Measurements from ENCODE around the gene OIP5.
A peak's percentile ranks its signal among the peaks of the same experiment; 100 is the strongest.
"Not testable (repeated sequence)": the region's sequence is repeated elsewhere in the genome, so short reads cannot be mapped to it uniquely, and the experiment has no call there.

The OIP5 gene

DNA sequence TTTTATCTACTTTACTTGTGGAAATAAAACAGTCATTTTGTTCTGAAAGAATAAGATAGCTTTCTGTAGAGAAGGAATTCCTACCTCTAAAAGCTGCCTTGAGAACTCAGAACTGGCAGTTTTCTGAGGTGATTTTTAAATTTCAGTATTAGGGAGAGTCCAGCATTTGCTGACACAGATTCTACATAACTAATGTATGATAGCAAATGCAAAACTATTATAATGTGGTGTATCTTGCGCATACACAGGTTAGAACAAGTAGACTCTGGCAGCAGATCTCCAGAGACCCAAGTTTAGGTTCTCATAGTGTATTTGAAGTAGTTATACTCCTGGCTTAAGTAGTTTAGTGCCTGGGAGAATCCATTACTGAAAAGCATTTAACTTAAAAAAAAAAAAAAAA, 30.8 kb downstream of the OIP5 start:
- DNase-seq, result no peak

- DNase-seq, result not testable (repeated sequence)
Measured at GRCh38 chr15:41301139-41301538, 31.3 kb downstream of the OIP5 start.

DNA sequence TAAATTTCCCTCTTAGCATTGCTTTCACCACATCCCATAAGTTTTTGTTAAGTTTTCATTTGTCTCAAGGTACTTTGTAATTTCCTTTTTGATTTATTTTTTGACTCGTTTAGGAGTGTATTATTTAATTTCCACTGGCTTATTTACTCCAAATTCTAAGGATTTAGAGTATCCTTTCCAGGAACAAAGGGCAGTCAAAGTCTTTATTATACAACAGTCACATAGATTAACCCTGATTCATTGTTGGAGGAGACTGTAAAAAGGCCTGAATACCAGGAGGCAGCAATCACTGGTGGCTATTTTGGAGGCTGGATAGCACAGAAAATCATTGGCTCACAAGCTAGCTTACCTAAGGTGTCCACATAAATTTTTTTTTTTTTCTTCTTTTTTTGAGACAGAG, 39.9 kb downstream of the OIP5 start:
- DNase-seq, result no peak

GRCh38 chr15:41291065-41291631, 41.2 kb downstream of the OIP5 start:
- DNase-seq, result no peak

GRCh38 chr15:41289953-41290352, 42.4 kb downstream of the OIP5 start:
- no peak for DNase-seq

DNA sequence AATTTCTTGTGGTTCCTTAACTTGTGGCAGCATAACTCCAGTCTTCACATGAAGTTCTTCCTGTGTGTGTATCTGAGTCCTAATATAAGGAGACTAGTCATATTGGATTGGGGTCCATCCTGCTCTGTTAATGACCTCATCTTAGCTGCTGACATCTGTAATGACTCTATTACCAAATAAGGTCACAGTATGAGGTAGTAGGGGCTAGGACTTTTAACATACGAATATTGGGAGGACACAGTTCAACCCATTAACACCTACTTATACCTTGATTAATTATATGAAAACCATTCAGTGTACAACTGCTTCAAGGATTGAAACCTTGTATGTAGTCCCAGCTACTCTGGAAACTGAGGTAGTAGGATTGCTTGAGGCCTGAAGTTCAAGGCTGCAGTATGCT, 43.9 kb downstream of the OIP5 start:
- DNase-seq, result no peak

DNA sequence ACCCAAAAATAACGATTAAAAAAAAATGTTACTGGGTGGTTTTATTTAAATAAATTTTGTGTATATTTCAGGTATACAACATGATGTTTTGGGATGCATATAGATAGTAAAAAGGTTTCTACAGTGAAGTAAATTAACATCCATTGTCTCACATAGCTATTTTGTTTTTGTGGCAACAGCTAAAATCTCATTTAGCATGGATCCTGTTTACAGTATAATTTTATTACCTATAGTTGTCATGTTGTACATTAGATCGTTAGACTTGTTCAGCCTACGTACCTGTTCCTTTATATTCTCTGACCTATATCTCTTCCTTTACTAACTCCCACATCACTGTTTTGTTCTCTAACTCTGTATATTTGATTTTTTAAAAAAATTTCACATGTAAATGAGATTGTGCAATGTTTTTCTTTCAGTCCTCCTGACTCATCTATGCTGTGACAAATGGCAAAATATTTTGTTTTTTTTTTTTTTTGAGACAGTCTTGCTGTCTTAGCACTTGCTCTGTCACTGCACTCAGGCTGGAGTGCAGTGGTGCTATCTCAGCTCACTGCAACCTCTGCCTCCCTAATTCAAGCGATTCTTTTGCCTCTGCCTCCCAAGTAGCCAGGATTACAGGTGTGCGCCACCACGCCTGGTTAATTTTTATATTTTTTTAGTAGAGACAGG, 45.6 kb downstream of the OIP5 start:
- no peak for DNase-seq

DNA sequence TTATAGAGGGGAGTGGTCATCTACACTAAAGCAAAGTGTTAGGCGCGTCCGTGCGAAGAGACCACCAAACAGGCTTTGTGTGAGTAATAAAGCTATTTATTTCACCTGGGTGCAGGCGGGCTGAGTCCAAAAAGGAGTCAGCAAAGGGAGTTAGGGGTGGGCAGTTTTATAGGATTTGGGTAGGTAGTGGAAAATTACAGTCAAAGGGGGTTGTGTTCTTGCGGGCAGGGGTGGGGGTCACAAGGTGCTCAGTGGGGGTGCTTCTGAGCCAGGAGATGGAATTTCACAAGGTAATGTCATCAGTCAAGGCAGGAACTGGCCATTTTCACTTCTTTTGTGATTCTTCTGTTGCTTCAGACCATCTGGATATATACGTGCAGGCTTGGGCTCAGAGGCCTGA, 47.1 kb downstream of the OIP5 start:
- no peak for DNase-seq

DNA sequence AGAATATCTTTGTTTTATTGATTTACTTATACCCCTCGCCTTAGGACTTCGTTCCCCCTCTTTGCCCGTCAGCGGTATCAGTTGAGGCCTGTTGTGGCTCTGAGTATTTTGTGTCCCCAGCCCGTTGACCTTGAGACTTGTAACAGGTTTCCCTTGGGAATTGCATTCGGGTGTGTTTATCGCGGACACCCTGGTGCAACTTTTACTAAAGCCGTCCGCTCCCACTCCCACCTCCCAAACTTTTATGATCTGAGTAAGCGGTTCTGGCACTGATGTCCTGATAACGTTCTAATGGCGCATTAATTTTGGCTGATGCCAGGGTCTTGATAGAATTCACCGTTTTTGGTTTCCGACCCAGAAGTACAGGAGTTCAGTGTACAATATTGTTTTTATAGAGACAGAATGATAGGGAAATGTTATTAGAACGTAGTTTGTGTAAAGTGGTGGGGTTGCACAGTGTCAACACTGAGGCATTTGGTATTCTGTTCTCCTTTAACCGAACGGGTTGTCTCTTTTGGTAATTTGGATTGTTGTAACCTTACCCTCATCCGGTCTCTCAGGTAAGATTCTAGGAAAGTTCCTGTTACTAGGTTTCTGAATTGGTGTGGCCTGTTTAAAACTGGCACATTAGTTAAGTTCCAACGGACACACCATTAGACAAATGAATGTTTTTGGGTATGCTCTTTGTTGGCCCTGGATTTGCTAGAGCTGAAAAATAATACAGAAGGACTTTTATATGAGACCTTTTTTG, 47.8 kb downstream of the OIP5 start:
- peak in 1 of 2 experiments; percentile 18 for DNase-seq

- peak; percentile 87 to 96 for DNase-seq
Measured at GRCh38 chr15:41283653-41284426, 48.6 kb downstream of the OIP5 start.

GRCh38 chr15:41282980-41283652, 49.3 kb downstream of the OIP5 start:
- not testable (repeated sequence) for DNase-seq

DNA sequence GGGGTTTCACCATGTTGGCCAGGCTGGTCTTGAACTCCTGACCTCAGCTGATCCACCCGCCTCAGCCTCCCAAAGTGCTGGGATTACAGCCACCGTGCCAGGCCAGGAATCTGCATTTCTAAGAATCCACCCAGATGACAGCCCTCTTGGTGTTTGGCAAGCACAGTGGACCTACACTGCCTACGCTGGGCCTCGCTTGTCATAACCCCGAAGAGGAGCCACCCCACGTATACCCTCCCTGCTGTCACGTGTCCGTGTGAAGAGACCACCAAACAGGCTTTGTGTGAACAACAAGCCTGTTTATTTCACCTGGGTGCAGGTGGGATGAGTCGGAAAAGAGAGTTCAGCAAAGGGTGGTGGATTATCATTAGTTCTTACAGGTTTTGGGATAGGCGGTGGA, 50.0 kb downstream of the OIP5 start:
- not testable (repeated sequence) for DNase-seq

- no peak for DNase-seq
Measured at GRCh38 chr15:41281236-41281635, 51.2 kb downstream of the OIP5 start.

DNA sequence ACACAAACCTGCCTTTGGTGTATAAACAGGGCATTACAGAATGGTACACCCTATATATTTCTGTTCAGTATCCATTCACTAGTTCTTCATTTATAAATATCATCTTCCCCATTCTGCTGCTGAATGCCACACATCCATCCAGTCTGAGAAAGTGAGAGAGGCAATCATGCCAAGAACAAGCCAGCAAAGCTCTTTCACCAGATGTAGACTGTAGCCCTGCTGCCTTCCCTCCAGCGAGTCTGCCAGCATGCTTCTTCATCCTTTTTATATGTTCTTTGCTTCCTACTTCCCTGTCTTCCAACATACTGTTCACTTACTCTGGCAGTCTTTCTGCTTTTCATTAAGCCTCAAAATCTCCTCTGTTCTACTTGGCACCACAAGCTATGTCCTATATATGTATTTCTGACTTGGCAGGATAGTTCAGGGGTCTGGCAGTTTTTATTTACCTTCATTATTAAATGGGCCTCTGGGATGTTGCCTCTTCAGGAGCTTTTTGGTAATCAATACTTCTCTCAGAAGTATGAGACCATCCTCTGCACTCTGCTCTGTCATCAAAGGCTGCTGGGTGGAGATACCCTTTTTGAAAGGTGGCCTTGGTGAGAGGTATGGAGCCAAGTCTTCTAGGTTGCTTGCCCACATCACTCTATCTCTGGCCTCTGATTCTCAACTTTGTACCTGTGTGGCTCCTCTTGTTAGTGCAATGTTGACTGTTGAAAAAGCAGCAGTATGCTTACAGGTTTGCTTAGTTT, 52.7 kb downstream of the OIP5 start:
- DNase-seq, result no peak

DNA sequence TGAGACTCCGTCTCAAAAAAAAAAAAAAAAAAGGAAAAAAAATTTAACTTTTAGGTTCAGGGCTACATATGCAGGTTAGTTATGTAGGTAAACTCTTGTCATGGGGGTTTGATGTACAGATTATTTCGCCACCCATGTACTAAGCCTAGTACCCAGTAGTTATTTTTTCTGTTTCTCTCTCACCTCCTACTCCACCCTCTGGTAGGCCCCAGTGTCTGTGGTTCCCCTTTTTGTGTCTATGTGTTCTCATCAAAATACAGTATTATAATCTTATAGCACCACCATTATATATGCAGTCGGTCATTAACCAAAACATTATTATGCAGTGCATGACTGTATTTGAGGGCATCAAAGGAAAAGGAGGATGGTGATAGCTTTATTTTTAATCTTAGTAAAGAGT, 54.1 kb downstream of the OIP5 start:
- no peak for DNase-seq

- DNase-seq, result no peak
Measured at GRCh38 chr15:41276831-41277230, 55.6 kb downstream of the OIP5 start.

DNA sequence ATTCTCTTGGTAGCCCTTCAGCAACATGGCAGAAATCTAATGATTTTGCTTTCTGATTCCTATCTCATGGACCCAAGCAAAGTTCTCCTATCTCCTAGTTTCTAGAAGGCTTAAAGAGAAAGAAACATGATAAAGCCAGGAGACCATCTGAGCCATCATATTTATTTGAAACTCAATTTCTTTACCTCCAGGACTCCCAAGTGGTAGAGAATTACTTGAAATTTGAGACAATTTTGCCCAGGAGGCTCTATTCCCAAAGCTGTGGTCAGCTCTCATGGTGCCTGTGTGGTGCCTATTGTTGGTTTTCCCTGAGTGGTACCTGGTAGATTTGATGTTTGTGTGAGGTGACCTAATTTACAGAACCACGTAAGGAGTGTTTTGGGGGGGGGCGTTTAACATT, 62.5 kb downstream of the OIP5 start:
- DNase-seq, result no peak

GRCh38 chr15:41263891-41264351, 68.5 kb downstream of the OIP5 start:
- no peak for DNase-seq

DNA sequence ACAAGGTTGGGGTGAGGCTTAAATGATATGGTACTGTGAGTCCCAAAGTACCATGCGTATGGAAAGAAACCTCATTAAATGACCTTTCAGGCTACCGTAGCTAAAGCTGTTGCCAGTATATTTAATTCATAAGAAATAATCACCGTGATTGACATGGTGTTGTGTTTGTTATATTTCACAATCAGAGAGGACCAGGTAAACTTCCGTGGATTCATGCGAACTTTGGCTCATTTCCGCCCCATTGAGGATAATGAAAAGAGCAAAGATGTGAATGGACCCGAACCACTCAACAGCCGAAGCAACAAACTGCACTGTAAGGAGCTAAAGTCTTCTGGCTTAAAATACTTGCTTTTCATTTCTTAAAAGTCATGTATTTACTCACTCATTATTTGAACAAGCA, 69.8 kb downstream of the OIP5 start:
- DNase-seq, result no peak

- DNase-seq, result not testable (repeated sequence)
Measured at GRCh38 chr15:41260924-41261323, 71.5 kb downstream of the OIP5 start.

GRCh38 chr15:41259546-41260189, 72.7 kb downstream of the OIP5 start:
- DNase-seq, result no peak
